GM23248 (cell line): ENCODE results near the gene CELSR3.

Source experiments
- EZH2 ChIP-seq: fragments of 200-600 bp; sonication (generic); IDR thresholded peaks from 2 replicates; pipeline ENCODE4 v1.6.1; 2018; ENCODE audit warnings: antibody characterized with exemption, mild to moderate bottlenecking; ENCODE audit not compliant: insufficient read depth, poor library complexity, severe bottlenecking
- EZH2phosphoT487 ChIP-seq: fragments of 200-600 bp; sonication (generic); IDR thresholded peaks from 2 replicates; pipeline ENCODE4 v1.6.1; 2018; ENCODE audit warnings: antibody characterized with exemption, moderate library complexity, mild to moderate bottlenecking, low read depth; ENCODE audit not compliant: insufficient read depth

GRCh38 chr3:48596157-48596556 is 66.5 kb downstream of the CELSR3 start:
- no peak for TF ChIP-seq EZH2
- TF ChIP-seq EZH2phosphoT487, result no peak
